Activated naive CD8-positive, alpha-beta T cell treated with anti-CD3 and anti-CD28 coated beads for 36 hours (primary cell): Measurements from ENCODE around the gene AMDHD1. TPM values are rescaled to one million over a fixed set of nuclear protein-coding genes. Genes with fewer than 3 reads are reported as not detected.
"Not testable (repeated sequence)": the region's sequence is repeated elsewhere in the genome, so short reads cannot be mapped to it uniquely, and the experiment has no call there.

Source experiments
- DNase-seq: peaks from one replicate; pipeline ENCODE4 v3.0.0; 2021
- H3K27ac Mint-ChIP-seq: one replicate; pipeline ENCODE4 v1.8.0; 2022; ENCODE audit warnings: mild to moderate bottlenecking, moderate library complexity, mixed read lengths
- H3K27me3 Mint-ChIP-seq: one replicate; pipeline ENCODE4 v1.8.0; 2022; ENCODE audit warnings: mild to moderate bottlenecking, mixed read lengths
- H3K36me3 Mint-ChIP-seq: one replicate; pipeline ENCODE4 v1.8.0; 2021; ENCODE audit warnings: mild to moderate bottlenecking, mixed read lengths
- H3K4me1 Mint-ChIP-seq: one replicate; pipeline ENCODE4 v1.8.0; 2021; ENCODE audit warnings: mixed read lengths
- H3K4me3 Mint-ChIP-seq: one replicate; pipeline ENCODE4 v1.8.0; 2022; ENCODE audit warnings: mild to moderate bottlenecking, moderate library complexity, mixed read lengths
- H3K9me3 Mint-ChIP-seq: one replicate; pipeline ENCODE4 v1.8.0; 2022; ENCODE audit warnings: mixed read lengths
- total RNA-seq, 2 experiments: library from RNA; stranded (reverse); gene quantifications; one replicate each; pipeline ENCODE4 v1.2.3, GENCODE V29; 2021

The AMDHD1 gene
- total RNA-seq, 2 experiments from 2014 or later = 1.4 to 1.5 TPM

DNA sequence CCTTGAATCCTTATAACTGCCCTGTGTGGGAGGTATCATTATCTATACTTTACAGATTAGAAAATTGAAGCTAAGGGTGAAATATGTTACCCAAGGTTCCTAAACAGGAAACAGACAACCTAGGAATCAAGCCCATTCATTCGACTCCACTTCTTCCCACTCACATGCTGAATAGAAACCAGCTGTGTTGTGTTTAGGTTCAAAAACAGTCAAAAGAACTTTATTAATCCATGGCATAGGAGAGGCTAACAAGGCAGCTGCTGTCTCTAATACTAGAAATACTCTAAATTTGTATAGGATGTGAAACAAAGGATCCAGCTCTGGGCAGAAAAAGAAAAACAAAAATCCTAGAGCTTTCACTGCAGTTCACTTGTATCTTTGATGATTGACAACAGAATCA is 9.9 kb downstream of the AMDHD1 start:
- H3K9me3 Mint-ChIP-seq = no peaks in the 10 kb centered on the region
- no peaks in the 10 kb centered on the region for H3K27me3 Mint-ChIP-seq
- H3K36me3 Mint-ChIP-seq = no peaks in the 10 kb centered on the region
- no peak for DNase-seq
- no peak overlapping the region for H3K27ac Mint-ChIP-seq
- no peak overlapping the region for H3K4me3 Mint-ChIP-seq
- H3K4me1 Mint-ChIP-seq = no peaks in the 10 kb centered on the region

DNA sequence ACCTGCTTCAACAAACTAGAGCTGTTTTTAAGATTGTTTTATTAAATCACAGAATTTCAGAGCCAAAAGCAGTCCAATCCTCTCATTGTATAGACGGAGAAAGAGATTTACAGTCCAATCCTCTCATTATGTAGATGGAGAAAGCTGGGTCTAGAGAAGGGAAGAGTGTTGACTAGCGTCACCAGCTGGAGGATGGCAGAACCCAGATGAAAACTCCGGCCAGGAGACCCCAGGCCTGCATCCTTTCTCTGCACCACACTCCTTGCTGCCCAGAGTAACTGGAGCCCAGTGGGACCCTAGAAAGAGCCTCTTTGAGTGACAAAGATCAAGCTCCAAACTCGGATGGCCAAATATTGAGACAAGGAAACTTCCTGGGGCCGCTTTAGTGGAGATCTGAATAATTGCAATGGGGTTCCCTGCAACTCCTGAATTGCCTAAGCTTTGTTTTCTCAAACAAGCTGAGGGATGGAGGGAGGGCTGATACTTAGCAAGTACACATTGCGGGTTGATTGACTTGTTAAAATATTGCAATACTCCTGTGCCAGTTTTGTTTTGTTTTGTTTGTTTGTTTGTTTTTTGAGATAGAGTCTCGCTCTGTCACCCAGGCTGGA is 12.5 kb downstream of the AMDHD1 start:
- DNase-seq = no peak
- no peak overlapping the region for H3K4me3 Mint-ChIP-seq
- no peaks in the 10 kb centered on the region for H3K9me3 Mint-ChIP-seq
- no peaks in the 10 kb centered on the region for H3K4me1 Mint-ChIP-seq
- no peak overlapping the region for H3K27ac Mint-ChIP-seq
- H3K27me3 Mint-ChIP-seq = no peaks in the 10 kb centered on the region
- no peaks in the 10 kb centered on the region for H3K36me3 Mint-ChIP-seq

DNA sequence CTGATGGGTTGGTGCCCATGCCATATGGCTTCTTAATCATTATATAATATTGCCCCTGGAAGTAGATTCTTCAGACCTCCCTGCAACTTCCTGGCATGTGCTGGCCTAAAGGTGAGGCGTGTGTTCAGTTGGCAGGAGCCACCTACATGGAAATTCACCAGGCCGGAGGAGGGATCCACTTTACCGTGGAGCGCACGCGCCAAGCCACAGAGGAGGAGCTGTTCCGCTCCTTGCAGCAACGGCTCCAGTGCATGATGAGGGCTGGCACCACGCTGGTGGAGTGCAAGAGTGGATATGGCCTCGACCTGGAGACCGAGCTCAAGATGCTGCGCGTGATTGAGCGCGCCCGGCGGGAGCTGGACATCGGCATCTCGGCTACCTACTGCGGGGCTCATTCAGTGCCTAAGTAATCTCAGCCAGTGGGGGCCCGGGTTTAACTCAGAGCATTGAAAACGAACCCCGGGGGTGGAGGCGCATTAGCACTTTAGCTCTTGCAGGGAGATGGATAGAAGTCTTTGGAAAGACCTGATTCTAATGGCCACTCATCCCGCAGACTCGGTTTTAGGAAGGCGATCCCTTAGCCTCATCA is 13.5 kb downstream of the AMDHD1 start:
- H3K4me3 Mint-ChIP-seq = no peak overlapping the region

DNA sequence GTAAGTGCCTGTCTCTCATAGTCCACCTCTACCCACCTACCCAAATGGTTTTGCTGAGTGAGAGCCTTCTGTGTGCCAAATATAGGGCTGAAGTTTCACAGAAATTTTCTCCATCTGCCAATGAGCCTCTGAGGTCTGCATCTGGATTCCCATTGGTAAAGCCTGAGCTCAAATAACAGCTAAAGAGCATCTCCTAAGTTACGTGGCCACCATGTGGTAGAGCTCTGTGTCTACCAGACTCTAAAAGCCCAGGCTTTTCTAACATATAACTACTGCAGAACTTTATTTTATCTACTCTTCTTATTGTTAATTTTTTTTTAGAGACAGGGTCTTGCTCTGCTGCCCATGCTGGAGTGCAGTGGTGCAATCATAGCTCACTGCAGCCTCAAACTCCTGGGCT is 16.0 kb downstream of the AMDHD1 start:
- no peak for DNase-seq
- Mint-ChIP-seq H3K36me3 (no peaks in the 10 kb centered on the region), H3K27ac (no peak overlapping the region), H3K4me1 (no peaks in the 10 kb centered on the region), H3K27me3 (no peaks in the 10 kb centered on the region), H3K4me3 (no peak overlapping the region), H3K9me3 (no peaks in the 10 kb centered on the region)

More for the DNA sequence above, 13.5 kb downstream of the AMDHD1 start:
- no peak overlapping the region for H3K27ac Mint-ChIP-seq
- H3K27me3 Mint-ChIP-seq = no peaks in the 10 kb centered on the region
- no peak for DNase-seq
- no peaks in the 10 kb centered on the region for H3K36me3 Mint-ChIP-seq
- no peaks in the 10 kb centered on the region for H3K4me1 Mint-ChIP-seq
- no peaks in the 10 kb centered on the region for H3K9me3 Mint-ChIP-seq

DNA sequence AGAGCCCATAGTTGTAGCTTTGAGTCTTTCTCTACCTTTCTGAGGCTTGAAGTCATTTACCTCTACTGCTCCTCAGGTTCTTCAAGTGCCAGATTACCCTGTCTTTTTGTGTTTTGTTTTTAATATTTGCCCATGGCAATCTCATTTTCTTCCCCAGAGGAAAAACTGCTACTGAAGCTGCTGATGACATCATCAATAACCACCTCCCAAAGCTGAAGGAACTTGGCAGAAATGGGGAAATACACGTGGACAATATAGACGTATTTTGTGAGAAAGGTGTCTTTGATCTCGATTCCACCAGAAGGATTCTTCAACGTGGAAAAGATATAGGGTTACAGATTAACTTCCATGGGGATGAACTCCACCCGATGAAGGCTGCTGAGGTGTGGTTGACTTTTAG is 17.1 kb downstream of the AMDHD1 start:
- H3K4me3 Mint-ChIP-seq = no peak overlapping the region
- H3K9me3 Mint-ChIP-seq = no peaks in the 10 kb centered on the region
- no peaks in the 10 kb centered on the region for H3K4me1 Mint-ChIP-seq
- H3K36me3 Mint-ChIP-seq = no peaks in the 10 kb centered on the region
- no peak for DNase-seq
- H3K27ac Mint-ChIP-seq = no peak overlapping the region
- no peaks in the 10 kb centered on the region for H3K27me3 Mint-ChIP-seq

DNA sequence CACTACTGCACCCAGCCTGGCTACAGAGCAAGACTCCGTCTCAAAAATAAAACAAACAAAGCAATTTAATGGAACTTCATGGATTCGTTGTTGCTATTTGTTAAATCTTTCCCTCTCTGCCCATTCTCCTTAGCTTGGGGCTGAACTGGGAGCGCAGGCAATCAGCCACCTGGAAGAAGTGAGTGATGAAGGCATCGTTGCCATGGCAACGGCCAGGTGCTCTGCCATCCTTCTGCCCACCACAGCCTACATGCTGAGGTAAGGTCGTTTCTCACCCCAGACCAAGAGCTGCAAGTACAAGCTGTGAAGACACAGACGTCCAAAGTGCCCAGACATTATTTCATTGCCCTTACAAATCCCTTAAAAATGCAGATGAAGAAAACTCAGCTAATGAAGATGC is 19.1 kb downstream of the AMDHD1 start:
- no peak for DNase-seq
- H3K27me3 Mint-ChIP-seq = no peaks in the 10 kb centered on the region
- no peaks in the 10 kb centered on the region for H3K4me1 Mint-ChIP-seq
- H3K27ac Mint-ChIP-seq = no peak overlapping the region
- H3K4me3 Mint-ChIP-seq = no peak overlapping the region
- H3K9me3 Mint-ChIP-seq = no peaks in the 10 kb centered on the region
- H3K36me3 Mint-ChIP-seq = peaks cover 3% of the 10 kb centered on the region

DNA sequence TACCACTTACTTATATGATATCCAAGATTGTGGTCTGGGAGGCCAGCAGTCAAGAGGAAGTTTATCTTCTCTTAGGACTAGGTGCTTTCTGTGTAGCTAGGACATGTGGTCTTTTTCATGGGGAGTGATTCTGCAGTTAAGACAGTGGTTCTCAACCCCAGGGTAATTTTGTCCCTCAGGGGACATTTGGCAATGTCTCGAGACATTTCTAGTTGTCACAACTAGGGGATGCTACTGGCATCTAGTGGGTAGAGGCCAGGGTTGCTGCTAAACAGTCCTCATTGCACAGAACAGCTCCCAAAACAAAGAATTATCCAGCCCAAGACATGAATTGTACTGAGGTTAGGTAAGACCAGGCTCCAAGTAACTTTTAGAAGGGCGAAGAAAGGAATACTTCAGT is 20.0 kb downstream of the AMDHD1 start:
- Mint-ChIP-seq H3K4me1 (no peaks in the 10 kb centered on the region), H3K36me3 (peaks cover 3% of the 10 kb centered on the region), H3K27ac (no peak overlapping the region), H3K27me3 (no peaks in the 10 kb centered on the region), H3K4me3 (no peak overlapping the region), H3K9me3 (no peaks in the 10 kb centered on the region)
- no peak for DNase-seq

DNA sequence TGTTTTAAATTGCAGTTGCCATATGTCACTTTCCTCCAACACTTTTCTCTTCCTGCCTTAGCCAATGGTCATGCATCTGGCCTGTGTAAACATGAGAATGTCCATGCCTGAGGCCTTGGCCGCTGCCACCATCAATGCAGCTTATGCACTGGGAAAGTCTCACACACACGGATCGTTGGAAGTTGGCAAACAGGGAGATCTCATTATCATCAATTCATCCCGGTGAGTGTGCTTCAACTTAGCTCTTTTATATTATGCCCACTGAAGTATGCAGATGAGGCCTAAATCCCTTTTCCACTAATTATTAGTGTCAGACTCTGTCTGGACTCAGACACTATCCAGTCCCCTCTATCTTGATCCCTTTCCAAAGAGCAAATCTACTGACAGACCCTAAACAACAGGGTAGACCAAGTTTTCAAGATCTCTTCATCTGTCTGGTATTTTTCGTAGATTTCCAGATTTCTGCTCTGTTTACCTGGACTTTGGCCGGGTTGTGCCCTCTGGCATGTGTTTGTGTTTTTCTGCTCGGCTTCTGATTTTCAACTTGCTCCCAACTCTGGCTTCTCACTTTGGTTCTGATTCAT is 23.2 kb downstream of the AMDHD1 start:
- H3K27me3 Mint-ChIP-seq = no peaks in the 10 kb centered on the region
- no peaks in the 10 kb centered on the region for H3K4me1 Mint-ChIP-seq
- H3K9me3 Mint-ChIP-seq = no peaks in the 10 kb centered on the region
- no peak overlapping the region for H3K27ac Mint-ChIP-seq
- H3K36me3 Mint-ChIP-seq = peaks cover 3% of the 10 kb centered on the region
- no peak overlapping the region for H3K4me3 Mint-ChIP-seq
- DNase-seq = no peak

DNA sequence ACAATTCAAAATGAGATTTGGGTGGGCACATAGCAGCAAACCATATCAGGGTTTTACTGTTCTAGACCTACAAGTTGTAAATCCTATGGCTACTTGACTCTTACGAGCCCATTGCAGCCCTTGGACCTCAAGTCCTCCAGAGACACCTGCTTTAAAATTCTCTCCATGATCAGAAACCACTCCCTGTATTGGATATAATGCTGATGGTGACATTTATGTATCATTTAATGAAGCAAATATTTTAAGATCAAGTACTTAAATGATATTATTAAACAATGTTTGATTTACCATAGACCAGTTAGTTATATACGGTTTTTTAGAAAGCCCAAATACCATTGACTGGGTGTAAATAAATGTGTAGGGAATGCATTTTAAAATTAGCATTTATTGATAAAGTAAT is 24.2 kb downstream of the AMDHD1 start:
- DNase-seq = no peak
- peaks cover 3% of the 10 kb centered on the region for H3K36me3 Mint-ChIP-seq
- no peak overlapping the region for H3K4me3 Mint-ChIP-seq
- no peaks in the 10 kb centered on the region for H3K27me3 Mint-ChIP-seq
- H3K27ac Mint-ChIP-seq = no peak overlapping the region
- no peaks in the 10 kb centered on the region for H3K4me1 Mint-ChIP-seq
- H3K9me3 Mint-ChIP-seq = no peaks in the 10 kb centered on the region

DNA sequence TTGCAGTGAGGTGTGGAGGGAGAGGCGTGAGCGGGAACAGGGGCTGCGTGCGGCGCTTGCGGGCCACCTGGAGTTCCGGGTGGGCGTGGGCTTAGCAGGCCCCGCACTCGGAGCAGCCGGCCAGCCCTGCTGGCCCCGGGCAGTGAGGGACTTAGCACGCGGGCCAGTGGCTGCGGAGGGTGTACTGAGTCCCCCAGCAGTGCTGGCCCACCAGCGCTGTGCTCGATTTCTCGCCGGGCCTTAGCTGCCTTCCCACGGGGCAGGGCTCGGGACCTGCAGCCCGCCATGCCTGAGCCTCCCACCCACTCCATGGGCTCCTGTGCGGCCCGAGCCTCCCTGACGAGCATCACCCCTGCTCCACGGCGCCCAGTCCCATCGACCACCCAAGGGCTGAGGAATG is 26.0 kb downstream of the AMDHD1 start:
- H3K27ac Mint-ChIP-seq, H3K4me3 Mint-ChIP-seq, H3K4me1 Mint-ChIP-seq, H3K36me3 Mint-ChIP-seq, DNase-seq, H3K9me3 Mint-ChIP-seq, H3K27me3 Mint-ChIP-seq: not testable (repeated sequence)

DNA sequence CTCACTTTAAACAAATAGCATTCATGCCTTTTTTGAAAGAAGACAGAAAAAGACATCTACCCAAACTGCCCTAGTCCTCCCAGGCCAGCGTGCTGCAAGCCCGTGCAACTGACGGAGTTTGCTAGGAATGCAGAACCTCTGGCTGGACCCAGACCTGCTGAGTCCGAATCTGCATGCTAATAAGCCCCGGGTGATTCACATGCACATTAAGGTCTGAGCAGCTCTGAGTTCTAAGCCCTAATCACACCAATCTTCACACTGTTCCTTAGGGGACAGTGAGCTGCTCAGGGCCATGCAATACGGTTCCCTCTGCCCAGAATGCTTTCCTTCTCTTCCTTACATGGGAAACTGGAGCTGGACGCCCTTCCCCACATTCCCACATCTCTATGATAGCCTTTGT is 27.8 kb downstream of the AMDHD1 start:
- no peak for DNase-seq
- H3K9me3 Mint-ChIP-seq = no peaks in the 10 kb centered on the region
- H3K27ac Mint-ChIP-seq = no peak overlapping the region
- H3K36me3 Mint-ChIP-seq = peaks cover 3% of the 10 kb centered on the region
- no peaks in the 10 kb centered on the region for H3K4me1 Mint-ChIP-seq
- H3K4me3 Mint-ChIP-seq = no peak overlapping the region
- no peaks in the 10 kb centered on the region for H3K27me3 Mint-ChIP-seq

DNA sequence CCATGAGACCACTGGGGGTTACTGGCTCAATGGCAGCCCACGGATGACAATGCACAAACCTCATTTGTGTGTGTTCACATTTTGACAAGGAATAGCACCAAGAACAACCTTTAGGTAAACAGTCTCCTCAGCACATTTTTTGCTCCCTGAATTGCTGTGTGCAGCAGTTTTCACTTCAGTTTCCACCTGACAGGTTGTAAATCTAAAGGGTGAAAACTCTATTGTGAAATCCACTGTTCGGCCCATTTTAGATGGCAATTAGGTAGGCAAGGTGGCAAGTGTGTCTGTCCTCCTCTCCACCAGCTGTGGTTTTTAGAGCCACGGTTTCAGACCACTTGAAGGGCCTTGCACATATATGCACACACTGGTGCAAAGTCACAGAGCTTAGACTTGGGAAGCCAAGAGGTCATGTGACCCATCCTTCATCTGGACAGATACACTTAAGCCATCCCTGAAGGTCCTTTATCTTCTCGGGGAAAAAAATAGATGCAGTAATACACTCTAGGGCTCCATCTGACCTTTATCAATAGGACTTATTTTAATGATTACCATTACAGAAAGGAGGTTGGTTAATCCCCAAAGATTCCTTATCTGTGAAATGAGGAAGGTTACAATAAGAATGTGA is 29.8 kb downstream of the AMDHD1 start:
- no peaks in the 10 kb centered on the region for H3K36me3 Mint-ChIP-seq
- H3K27ac Mint-ChIP-seq = no peak overlapping the region
- H3K4me1 Mint-ChIP-seq = no peaks in the 10 kb centered on the region
- no peak overlapping the region for H3K4me3 Mint-ChIP-seq
- no peak for DNase-seq
- no peaks in the 10 kb centered on the region for H3K9me3 Mint-ChIP-seq
- H3K27me3 Mint-ChIP-seq = no peaks in the 10 kb centered on the region

DNA sequence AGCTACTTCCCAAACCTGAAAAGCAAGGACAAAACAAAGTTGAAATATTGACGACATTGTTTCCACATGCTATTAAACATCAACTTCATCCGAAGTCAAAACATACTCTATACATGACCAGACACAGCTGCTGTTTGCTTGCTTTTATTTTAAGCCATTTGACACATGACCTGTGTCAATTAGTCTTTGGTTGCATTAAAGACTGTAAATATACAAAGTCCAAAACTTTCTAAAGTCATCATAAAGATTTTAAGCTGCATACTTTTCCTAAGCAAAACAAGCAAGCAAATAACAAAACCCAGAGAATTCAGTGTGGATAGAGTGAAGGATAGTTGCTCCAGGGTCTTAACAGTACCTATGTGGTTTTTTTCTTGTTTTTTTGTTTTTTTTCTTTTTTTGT is 31.2 kb downstream of the AMDHD1 start:
- no peaks in the 10 kb centered on the region for H3K36me3 Mint-ChIP-seq
- no peak overlapping the region for H3K27ac Mint-ChIP-seq
- no peaks in the 10 kb centered on the region for H3K4me1 Mint-ChIP-seq
- no peaks in the 10 kb centered on the region for H3K27me3 Mint-ChIP-seq
- H3K9me3 Mint-ChIP-seq = no peaks in the 10 kb centered on the region
- no peak for DNase-seq
- H3K4me3 Mint-ChIP-seq = no peak overlapping the region

DNA sequence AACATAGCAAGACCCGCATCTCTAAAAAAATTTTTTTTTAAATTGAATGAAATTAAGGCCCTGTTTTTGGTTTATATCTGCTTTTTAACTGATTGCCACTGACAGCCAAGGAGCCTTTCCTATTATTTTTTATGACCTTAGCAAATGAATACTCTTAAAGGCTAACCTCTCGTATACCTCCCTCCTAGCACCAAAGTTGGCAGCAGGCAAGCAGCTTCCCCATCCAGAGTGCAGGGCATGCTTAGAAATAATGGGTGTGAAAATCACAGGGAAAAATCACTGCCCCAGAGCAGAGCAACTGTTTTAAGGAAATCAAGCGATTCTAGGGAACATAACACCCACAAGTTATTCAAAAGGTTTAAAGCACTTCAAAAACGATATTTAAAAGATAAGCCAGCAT is 32.4 kb downstream of the AMDHD1 start:
- no peaks in the 10 kb centered on the region for H3K36me3 Mint-ChIP-seq
- no peak for DNase-seq
- H3K9me3 Mint-ChIP-seq = no peaks in the 10 kb centered on the region
- no peaks in the 10 kb centered on the region for H3K4me1 Mint-ChIP-seq
- H3K4me3 Mint-ChIP-seq = no peak overlapping the region
- H3K27ac Mint-ChIP-seq = no peak overlapping the region
- no peaks in the 10 kb centered on the region for H3K27me3 Mint-ChIP-seq

DNA sequence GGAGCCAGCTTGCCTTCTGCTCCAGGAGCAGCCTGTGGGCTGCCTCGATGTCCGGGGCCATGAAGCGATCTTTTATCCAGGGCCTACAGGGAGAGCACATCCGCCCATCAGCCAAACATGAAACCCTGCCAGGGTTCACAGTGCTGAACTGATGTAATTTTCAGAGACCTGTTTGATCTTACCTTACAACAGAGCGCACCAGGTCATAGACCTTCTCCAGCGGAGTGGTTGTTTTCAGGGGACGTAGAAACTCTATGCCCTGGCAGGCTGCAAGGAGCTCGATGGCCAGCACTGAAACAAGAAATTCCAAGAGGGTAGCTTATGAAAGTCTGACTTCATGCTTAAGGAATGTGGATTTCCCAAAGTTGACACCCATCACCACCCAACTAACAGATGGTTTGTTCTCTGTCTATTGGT is 33.3 kb downstream of the AMDHD1 start:
- Mint-ChIP-seq H3K4me3 (no peak overlapping the region), H3K4me1 (no peaks in the 10 kb centered on the region), H3K9me3 (no peaks in the 10 kb centered on the region), H3K27me3 (no peaks in the 10 kb centered on the region), H3K36me3 (no peaks in the 10 kb centered on the region), H3K27ac (no peak overlapping the region)
- no peak for DNase-seq
